DOHH2 (cell line): Measurements from ENCODE around the gene GATD1.

Experiments
- H3F3A ChIP-seq: fragments of 200-600 bp; sonication (generic), shearing (Covaris generic); 2 replicates; pipeline ENCODE4 v1.6.0; 2016; ENCODE audit warnings: antibody characterized with exemption, mild to moderate bottlenecking; ENCODE audit not compliant: control insufficient read depth, insufficient read depth
- H3K27ac ChIP-seq: fragments of 200-600 bp; sonication (generic); 2 replicates; pipeline ENCODE4 v1.5.1; 2014; ENCODE audit warnings: low read depth, mild to moderate bottlenecking, low read length, moderate library complexity
- H3K27me3 ChIP-seq: fragments of 200-600 bp; sonication (generic); 2 replicates; pipeline ENCODE4 v1.6.1; 2014; ENCODE audit warnings: mild to moderate bottlenecking, low read length, mixed read lengths; ENCODE audit not compliant: control insufficient read depth
- H3K36me3 ChIP-seq: fragments of 200-600 bp; sonication (generic); 2 replicates; pipeline ENCODE4 v1.6.1; 2014; ENCODE audit warnings: mild to moderate bottlenecking, low read length, moderate library complexity, mixed read lengths; ENCODE audit not compliant: control insufficient read depth
- H3K4me1 ChIP-seq: fragments of 200-600 bp; sonication (generic); 2 replicates; pipeline ENCODE4 v1.6.1; 2014; ENCODE audit warnings: mild to moderate bottlenecking, low read length, mixed read lengths; ENCODE audit not compliant: control insufficient read depth
- H3K4me2 ChIP-seq: fragments of 200-600 bp; sonication (generic); 2 replicates; pipeline ENCODE4 v1.6.0; 2014; ENCODE audit warnings: mild to moderate bottlenecking, low read length, moderate library complexity
- H3K4me3 ChIP-seq: fragments of 200-600 bp; sonication (generic); 2 replicates; pipeline ENCODE4 v1.5.1; 2014; ENCODE audit warnings: mild to moderate bottlenecking, low read length, mixed read lengths
- H3K79me2 ChIP-seq: fragments of 200-600 bp; sonication (generic); 2 replicates; pipeline ENCODE4 v1.6.1; 2014; ENCODE audit warnings: mild to moderate bottlenecking, low read length, mixed read lengths; ENCODE audit not compliant: control insufficient read depth
- H3K9me2 ChIP-seq: fragments of 200-600 bp; sonication (generic); replicated peaks from 2 replicates; pipeline ENCODE4 v1.6.1; 2014; ENCODE audit warnings: mild to moderate bottlenecking, low read length, mixed read lengths; ENCODE audit not compliant: control insufficient read depth
- H3K9me3 ChIP-seq: fragments of 200-600 bp; sonication (generic); 2 replicates; pipeline ENCODE4 v1.6.1; 2014; ENCODE audit warnings: antibody characterized with exemption, low read length, mixed read lengths; ENCODE audit not compliant: control insufficient read depth, insufficient read depth
- H4K20me1 ChIP-seq: fragments of 200-600 bp; sonication (generic); 2 replicates; pipeline ENCODE4 v1.6.0; 2014; ENCODE audit warnings: low read depth, mild to moderate bottlenecking, antibody characterized with exemption, low read length, moderate library complexity; ENCODE audit not compliant: control insufficient read depth, insufficient read depth
- EZH2phosphoT487 ChIP-seq: fragments of 200-600 bp; sonication (generic); IDR thresholded peaks from 2 replicates; pipeline ENCODE4 v1.6.1; 2017; ENCODE audit warnings: borderline replicate concordance, mild to moderate bottlenecking, antibody characterized with exemption, low read length, moderate library complexity, mixed read lengths

Gene GATD1

DNA sequence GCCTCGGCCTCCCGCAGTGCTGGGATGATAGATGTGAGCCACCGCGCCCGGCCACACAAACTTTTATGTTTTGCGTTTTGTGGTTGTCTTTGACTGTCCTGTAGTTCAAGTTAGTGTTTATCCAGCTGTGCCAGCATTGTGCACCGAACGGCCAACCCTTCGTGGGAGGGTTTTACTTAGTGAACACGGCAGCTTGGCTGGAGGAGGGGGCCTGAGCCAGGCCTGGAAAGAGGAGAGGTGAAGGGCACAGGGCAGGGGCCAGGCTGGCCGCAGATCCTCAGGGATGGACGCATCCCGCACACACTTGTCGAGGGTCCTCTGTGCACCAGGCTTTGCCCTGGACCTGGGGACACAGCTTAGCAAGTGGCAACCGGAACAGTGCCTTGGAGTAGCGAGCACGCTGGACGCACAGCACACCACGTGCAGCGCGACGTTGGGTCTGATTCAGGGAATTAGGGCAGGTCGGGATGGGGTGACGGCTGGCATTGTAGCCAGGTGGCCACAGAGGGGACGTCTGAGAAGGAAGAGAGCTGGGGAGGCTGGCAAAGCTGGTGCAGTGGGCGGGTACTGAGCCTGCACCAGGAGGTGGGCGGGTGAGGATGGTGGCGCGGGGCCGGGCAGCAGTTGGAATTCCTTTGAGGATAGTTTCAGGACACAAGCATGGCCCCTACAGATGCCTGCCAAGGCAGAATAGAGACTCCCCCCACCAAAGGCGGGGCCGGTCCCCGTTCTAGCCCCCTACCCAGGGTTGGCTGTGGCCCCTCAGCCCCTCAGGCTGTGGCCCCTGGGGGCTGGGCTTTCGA, 57.9 kb downstream of the GATD1 start:
- H3K4me3 ChIP-seq: no peak overlapping the region
- no peak overlapping the region for H3K27ac ChIP-seq
- H3K27me3 ChIP-seq: peaks cover 22% of the 10 kb centered on the region
- no peaks in the 10 kb centered on the region for H3K9me2 ChIP-seq
- peaks cover 7% of the 10 kb centered on the region; the same call in 1 of the 2 replicates for H4K20me1 ChIP-seq
- no peak for TF ChIP-seq EZH2phosphoT487
- no peak overlapping the region for H3K4me2 ChIP-seq
- peaks cover 4% of the 10 kb centered on the region; the same call in 1 of the 2 replicates for H3F3A ChIP-seq
- H3K9me3 ChIP-seq: no peaks in the 10 kb centered on the region
- no peaks in the 10 kb centered on the region for H3K79me2 ChIP-seq
- H3K4me1 ChIP-seq: peaks cover 26% of the 10 kb centered on the region
- H3K36me3 ChIP-seq: no peaks in the 10 kb centered on the region
